ES-I3 (cell line): ENCODE results near the gene CDK5RAP1.
"Not testable (repeated sequence)": the region's sequence is repeated elsewhere in the genome, so short reads cannot be mapped to it uniquely, and the experiment has no call there.

ENCODE experiments used
- H3K36me3 ChIP-seq: 2 replicates; pipeline ENCODE4 v1.6.1; 2013; ENCODE audit warnings: mild to moderate bottlenecking, low read length, control low read depth, moderate library complexity; ENCODE audit not compliant: insufficient read depth
- H3K4me1 ChIP-seq: 2 replicates; pipeline ENCODE4 v1.6.1; 2013; ENCODE audit warnings: mild to moderate bottlenecking, control low read depth, low read length; ENCODE audit not compliant: insufficient read depth
- H3K9ac ChIP-seq: 2 replicates; pipeline ENCODE4 v1.6.1; 2013; ENCODE audit warnings: low read depth, mild to moderate bottlenecking, low read length, moderate library complexity
- H3K9me3 ChIP-seq: 2 replicates; pipeline ENCODE4 v1.6.1; 2013; ENCODE audit warnings: mild to moderate bottlenecking, low read length, moderate library complexity; ENCODE audit not compliant: control insufficient read depth, insufficient read depth

CDK5RAP1 gene

GRCh38 chr20:33401184-33401920 is at the start of gene CDK5RAP1:
Gene CDK5RAP1, minus strand, starts transcription at chr20:33401519. Its CDS starts 4,455 bp downstream, at chr20:33397064.
- Histone ChIP-seq H3K36me3 (no peaks in the 10 kb centered on the region), H3K9ac (peak within 1 kb of the TSS; percentile 82), H3K9me3 (no peaks in the 10 kb centered on the region), H3K4me1 (no peaks in the 10 kb centered on the region)

- no peaks in the 10 kb centered on the region for H3K36me3 ChIP-seq
- no peaks in the 10 kb centered on the region for H3K4me1 ChIP-seq
- no peak overlapping the region for H3K9ac ChIP-seq
- no peaks in the 10 kb centered on the region for H3K9me3 ChIP-seq
Measured at GRCh38 chr20:33450867-33451266, 49.5 kb upstream of the CDK5RAP1 start.

GRCh38 chr20:33445881-33446625 is 44.7 kb upstream of the CDK5RAP1 start:
- Histone ChIP-seq H3K4me1 (no peaks in the 10 kb centered on the region), H3K36me3 (no peaks in the 10 kb centered on the region), H3K9me3 (no peaks in the 10 kb centered on the region), H3K9ac (no peak overlapping the region)

GRCh38 chr20:33444797-33445560 is 43.7 kb upstream of the CDK5RAP1 start:
- H3K9ac ChIP-seq, result peak overlapping the region; percentile 72; the same call in 1 of the 2 replicates
- no peaks in the 10 kb centered on the region for H3K9me3 ChIP-seq
- H3K36me3 ChIP-seq, result no peaks in the 10 kb centered on the region
- H3K4me1 ChIP-seq, result no peaks in the 10 kb centered on the region

- H3K36me3 ChIP-seq, result no peaks in the 10 kb centered on the region
- no peaks in the 10 kb centered on the region for H3K4me1 ChIP-seq
- peak within 1 kb of the TSS; percentile 87 for H3K9ac ChIP-seq
- no peaks in the 10 kb centered on the region for H3K9me3 ChIP-seq
Measured at GRCh38 chr20:33443512-33444239, 42.4 kb upstream of the CDK5RAP1 start, which contains the start of gene SNTA1. Gene SNTA1, minus strand, starts transcription at chr20:33443763. Its CDS starts 143 bp downstream, at chr20:33443620.

- no peaks in the 10 kb centered on the region for H3K4me1 ChIP-seq
- H3K9me3 ChIP-seq, result no peaks in the 10 kb centered on the region
- peak overlapping the region; percentile 87 for H3K9ac ChIP-seq
- no peaks in the 10 kb centered on the region for H3K36me3 ChIP-seq
Measured at GRCh38 chr20:33443006-33443511, 41.7 kb upstream of the CDK5RAP1 start.

GRCh38 chr20:33442136-33443005 is 41.1 kb upstream of the CDK5RAP1 start:
- peak overlapping the region; percentile 87; the same call in 1 of the 2 replicates for H3K9ac ChIP-seq
- no peaks in the 10 kb centered on the region for H3K4me1 ChIP-seq

GRCh38 chr20:33441142-33441955 is 40.0 kb upstream of the CDK5RAP1 start:
- Histone ChIP-seq H3K4me1 (no peaks in the 10 kb centered on the region), H3K9ac (no peak overlapping the region)

More at GRCh38 chr20:33442136-33443005, 41.1 kb upstream of the CDK5RAP1 start:
- H3K9me3 ChIP-seq, result no peaks in the 10 kb centered on the region
- H3K36me3 ChIP-seq, result no peaks in the 10 kb centered on the region

GRCh38 chr20:33440562-33440961 is 39.2 kb upstream of the CDK5RAP1 start:
- not testable (repeated sequence) for H3K9me3 ChIP-seq, H3K36me3 ChIP-seq, H3K4me1 ChIP-seq, H3K9ac ChIP-seq

More at GRCh38 chr20:33441142-33441955, 40.0 kb upstream of the CDK5RAP1 start:
- H3K36me3 ChIP-seq, result no peaks in the 10 kb centered on the region
- H3K9me3 ChIP-seq, result no peaks in the 10 kb centered on the region

- Histone ChIP-seq H3K36me3 (no peaks in the 10 kb centered on the region), H3K4me1 (no peaks in the 10 kb centered on the region), H3K9ac (no peak overlapping the region), H3K9me3 (no peaks in the 10 kb centered on the region)
Measured at GRCh38 chr20:33438481-33438880, 37.2 kb upstream of the CDK5RAP1 start.

- Histone ChIP-seq H3K9ac (no peak overlapping the region), H3K9me3 (no peaks in the 10 kb centered on the region), H3K4me1 (no peaks in the 10 kb centered on the region), H3K36me3 (no peaks in the 10 kb centered on the region)
Measured at GRCh38 chr20:33437141-33437911, 36.0 kb upstream of the CDK5RAP1 start.

- no peaks in the 10 kb centered on the region for H3K36me3 ChIP-seq
- no peaks in the 10 kb centered on the region for H3K9me3 ChIP-seq
- no peaks in the 10 kb centered on the region for H3K4me1 ChIP-seq
- H3K9ac ChIP-seq, result no peak overlapping the region
Measured at GRCh38 chr20:33434434-33434833, 33.1 kb upstream of the CDK5RAP1 start.
